GM12872 (cell line): Measurements from ENCODE around the gene ELMO1.

Experiments
- TF ChIP-seq, protein P1 (sequence below): IDR thresholded peaks from 3 replicates; pipeline ENCODE4 v1.5.1; 2011; ENCODE audit warnings: low read depth, mild to moderate bottlenecking, low read length, moderate library complexity; ENCODE audit not compliant: insufficient read depth

The ELMO1 gene

DNA sequence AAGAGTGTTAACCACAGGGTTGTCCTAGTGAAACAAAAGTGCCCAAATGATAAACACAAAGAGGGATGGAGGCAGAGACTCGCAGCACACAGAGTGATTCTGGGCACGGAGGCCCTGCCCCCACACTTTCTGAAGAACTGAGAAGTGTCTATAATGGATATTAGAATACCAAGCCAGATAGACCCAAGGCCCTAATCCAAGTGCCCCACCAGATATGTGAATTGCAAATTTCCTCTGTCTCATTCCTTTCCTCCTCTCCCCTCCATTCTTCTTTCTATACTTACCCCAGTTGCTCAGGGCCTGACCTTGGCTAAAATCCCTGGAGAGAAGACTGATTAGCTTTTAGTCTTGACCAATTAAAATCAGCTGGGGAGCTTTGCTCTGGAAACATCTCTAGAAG, 617.6 kb downstream of the ELMO1 start:
- TF ChIP-seq, protein P1, sequence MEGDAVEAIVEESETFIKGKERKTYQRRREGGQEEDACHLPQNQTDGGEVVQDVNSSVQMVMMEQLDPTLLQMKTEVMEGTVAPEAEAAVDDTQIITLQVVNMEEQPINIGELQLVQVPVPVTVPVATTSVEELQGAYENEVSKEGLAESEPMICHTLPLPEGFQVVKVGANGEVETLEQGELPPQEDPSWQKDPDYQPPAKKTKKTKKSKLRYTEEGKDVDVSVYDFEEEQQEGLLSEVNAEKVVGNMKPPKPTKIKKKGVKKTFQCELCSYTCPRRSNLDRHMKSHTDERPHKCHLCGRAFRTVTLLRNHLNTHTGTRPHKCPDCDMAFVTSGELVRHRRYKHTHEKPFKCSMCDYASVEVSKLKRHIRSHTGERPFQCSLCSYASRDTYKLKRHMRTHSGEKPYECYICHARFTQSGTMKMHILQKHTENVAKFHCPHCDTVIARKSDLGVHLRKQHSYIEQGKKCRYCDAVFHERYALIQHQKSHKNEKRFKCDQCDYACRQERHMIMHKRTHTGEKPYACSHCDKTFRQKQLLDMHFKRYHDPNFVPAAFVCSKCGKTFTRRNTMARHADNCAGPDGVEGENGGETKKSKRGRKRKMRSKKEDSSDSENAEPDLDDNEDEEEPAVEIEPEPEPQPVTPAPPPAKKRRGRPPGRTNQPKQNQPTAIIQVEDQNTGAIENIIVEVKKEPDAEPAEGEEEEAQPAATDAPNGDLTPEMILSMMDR = no peak

DNA sequence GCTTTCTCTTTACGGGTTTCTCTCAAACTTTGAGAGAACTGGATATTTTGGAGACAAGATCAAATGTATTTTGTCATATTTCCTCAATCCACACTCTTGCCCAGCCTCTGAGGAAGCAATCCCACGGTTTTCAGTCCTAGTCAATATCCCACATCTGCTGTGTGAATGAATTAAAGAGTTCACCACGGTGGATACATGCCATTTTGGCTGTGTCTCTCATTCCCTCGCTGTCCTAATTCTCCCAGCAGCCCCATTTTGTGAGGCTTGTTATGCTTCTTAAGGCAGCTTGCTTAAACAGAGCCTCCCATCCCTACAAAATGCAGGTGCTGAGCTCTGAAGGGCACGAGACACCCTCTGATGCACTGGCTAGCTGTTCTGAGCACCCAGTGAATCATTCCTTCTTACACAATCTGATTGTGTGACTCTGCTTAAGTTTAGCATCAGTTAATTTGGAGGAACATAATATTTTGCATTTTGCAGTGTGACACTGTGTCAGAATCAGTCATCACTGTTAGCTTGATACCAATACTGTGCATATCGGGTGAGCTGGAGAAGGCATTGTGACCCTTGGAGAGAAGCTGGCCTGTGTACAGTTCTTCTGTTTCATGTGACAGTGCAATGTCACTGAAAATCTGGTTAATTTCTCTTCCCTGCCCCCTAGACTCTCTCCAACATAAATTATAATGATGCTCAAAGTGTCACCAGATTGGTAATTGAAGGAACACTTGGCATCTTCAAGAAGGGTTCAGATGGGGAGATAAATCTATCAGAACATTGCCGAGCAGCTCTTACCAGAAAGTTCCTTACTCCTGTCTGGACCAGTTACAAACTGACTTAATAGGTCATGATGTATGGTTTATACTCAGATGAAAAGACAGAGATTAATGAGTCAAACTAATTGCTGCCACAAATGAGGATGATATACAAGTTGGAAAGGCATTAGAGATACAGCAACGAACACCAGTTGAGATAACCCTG, 620.6 kb downstream of the ELMO1 start:
- TF ChIP-seq, protein P1 = no peak

DNA sequence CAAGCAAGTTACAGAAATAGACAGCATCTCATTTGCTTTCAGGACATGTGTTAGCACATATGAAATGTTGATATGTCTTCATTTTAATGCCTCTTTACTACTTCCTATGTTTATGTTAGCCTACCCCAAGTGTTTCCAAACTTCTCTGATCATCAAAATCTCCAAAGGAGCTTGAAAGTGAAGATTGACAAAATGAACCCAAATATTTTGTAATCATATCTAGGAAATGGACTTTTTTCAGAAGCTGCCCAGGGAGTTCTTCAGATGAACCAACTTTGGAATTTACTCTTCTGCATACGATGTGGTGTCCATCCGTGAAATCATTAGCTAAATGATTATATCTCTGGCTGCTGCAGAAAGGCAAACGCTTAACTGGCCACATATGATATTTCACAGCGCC, 623.2 kb downstream of the ELMO1 start:
- TF ChIP-seq, protein P1 = no peak

DNA sequence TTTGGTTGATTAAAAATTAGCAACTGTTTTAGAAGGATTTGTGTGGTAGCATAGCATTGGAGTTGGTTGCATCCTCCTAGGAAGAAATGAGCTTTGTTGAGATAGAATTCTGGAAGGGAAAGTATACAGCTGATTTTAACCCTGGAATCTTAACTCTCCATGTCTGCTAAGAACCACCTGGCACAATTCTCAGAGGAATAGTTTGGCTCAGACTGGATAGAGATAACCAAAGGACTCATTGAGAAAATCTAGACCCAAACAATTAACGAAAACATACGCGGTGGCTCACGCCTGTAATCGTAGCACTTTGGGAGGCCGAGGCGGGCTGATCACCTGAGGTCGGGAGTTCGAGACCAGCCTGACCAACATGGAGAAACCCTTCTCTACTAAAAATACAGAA, 625.3 kb downstream of the ELMO1 start:
- TF ChIP-seq, protein P1 = no peak

DNA sequence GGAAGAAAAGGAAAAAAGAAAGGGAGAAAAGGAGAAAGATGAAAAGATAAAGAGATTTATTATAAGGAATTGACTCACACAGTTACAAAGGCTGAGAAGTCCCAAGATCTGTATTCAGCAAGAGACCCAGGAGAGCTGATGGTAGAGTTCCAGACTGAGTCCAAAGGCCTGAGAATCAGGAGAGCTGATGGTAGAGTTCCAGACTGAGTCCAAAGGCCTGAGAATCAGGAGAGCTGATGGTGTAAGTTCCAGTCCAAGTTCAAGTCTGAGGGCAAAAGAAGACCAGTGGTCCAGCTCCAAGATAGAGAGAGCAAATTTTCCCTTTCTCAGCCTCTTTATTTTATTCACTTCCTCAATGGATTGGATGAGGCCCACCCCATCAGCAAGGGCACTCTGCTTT, 627.0 kb downstream of the ELMO1 start:
- TF ChIP-seq, protein P1 = no peak

DNA sequence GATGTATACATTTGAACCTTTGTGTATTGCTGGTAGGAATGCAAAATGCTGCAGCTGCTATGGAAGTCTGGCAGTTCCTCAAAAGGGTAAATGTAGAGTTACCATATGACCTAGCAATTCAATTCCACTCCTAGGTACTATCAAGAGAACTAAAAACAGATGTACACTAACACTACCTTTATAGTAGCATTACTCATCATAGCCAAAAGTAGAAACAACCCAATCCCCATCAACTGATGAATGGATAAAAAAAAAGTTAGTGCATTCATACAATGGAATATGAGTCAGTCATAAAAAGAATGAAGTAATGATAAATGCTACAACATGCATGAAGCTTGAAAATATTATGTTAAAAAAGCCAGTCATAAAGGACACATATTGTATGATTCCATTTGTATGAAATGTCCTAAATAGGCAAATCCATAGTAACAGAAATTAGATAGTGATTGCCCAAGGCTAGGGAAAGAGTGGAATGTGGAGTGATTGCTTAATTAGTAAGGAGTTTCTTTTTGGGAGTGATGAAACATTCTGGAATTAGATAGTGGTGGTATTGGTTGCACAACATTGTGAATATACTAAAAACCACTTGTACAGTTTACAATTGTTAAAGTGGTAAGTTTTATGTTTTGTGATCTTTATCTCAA, 628.0 kb downstream of the ELMO1 start:
- TF ChIP-seq, protein P1 = no peak

DNA sequence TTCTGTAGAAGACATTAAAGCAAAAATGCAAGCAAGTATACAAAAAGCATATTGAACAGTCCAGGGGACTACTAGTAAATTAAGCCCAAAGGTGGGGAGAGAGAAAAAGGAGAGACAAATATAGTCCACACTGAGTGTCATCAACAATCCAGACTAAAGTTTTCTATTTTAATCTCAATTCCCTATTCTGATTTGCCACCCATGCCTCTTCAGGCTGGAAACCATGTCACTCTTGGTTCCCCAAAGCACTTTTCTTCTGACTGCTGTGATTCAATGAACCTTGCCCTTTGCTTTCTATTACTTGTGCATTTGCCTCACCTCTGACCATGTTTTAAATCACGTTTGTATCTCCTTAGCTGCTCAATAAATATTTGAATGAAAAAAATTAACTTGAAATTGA, 629.0 kb downstream of the ELMO1 start:
- TF ChIP-seq, protein P1 = no peak
